ENCODE measurements around the gene LHX3.

The LHX3 gene

GRCh38 chr9:136226680-136227407 lies 21.9 kb upstream of the LHX3 start:
- no peak for DNase-seq (ENCODE audit: low read depth in 2 of 2)

GRCh38 chr9:136225748-136226679 lies 21.1 kb upstream of the LHX3 start:
- DNase-seq (ENCODE audit: low read depth in 2 of 2), result peak in 1 of 2 donors; percentile 40

GRCh38 chr9:136225366-136225747 lies 20.4 kb upstream of the LHX3 start:
- DNase-seq (ENCODE audit: low read depth in 2 of 2), result no peak

GRCh38 chr9:136223871-136224640 lies 19.1 kb upstream of the LHX3 start:
- DNase-seq (ENCODE audit: low read depth in 2 of 2), result no peak

- no peak for DNase-seq (ENCODE audit: low read depth in 2 of 2)
Measured at GRCh38 chr9:136222906-136223285, 18.0 kb upstream of the LHX3 start.

GRCh38 chr9:136222166-136222905 lies 17.4 kb upstream of the LHX3 start:
- no peak for DNase-seq (ENCODE audit: low read depth in 2 of 2)

- no peak for DNase-seq (ENCODE audit: low read depth in 2 of 2)
Measured at GRCh38 chr9:136220017-136220729, 15.2 kb upstream of the LHX3 start.

- DNase-seq (ENCODE audit: low read depth in 2 of 2), result no peak
Measured at GRCh38 chr9:136219276-136219675, 14.3 kb upstream of the LHX3 start.

GRCh38 chr9:136218673-136219072 lies 13.7 kb upstream of the LHX3 start:
- no peak for DNase-seq (ENCODE audit: low read depth in 2 of 2)

- DNase-seq (ENCODE audit: low read depth in 2 of 2), result no peak
Measured at GRCh38 chr9:136218271-136218670, 13.3 kb upstream of the LHX3 start.

GRCh38 chr9:136216541-136217244 lies 11.8 kb upstream of the LHX3 start:
- DNase-seq (ENCODE audit: low read depth in 2 of 2), result no peak

- DNase-seq (ENCODE audit: low read depth in 2 of 2), result no peak
Measured at GRCh38 chr9:136213733-136214132, 8.8 kb upstream of the LHX3 start.

GRCh38 chr9:136212345-136212950 lies 7.5 kb upstream of the LHX3 start:
- no peak for DNase-seq (ENCODE audit: low read depth in 2 of 2)

GRCh38 chr9:136211441-136212344 lies 6.8 kb upstream of the LHX3 start:
- no peak for DNase-seq (ENCODE audit: low read depth in 2 of 2)

GRCh38 chr9:136211006-136211405 lies 6.1 kb upstream of the LHX3 start:
- DNase-seq (ENCODE audit: low read depth in 2 of 2), result no peak

- DNase-seq (ENCODE audit: low read depth in 2 of 2), result no peak
Measured at GRCh38 chr9:136210276-136210675, 5.3 kb upstream of the LHX3 start.

- DNase-seq (ENCODE audit: low read depth in 2 of 2), result no peak
Measured at GRCh38 chr9:136209786-136210185, 4.9 kb upstream of the LHX3 start.

GRCh38 chr9:136209232-136209631 lies 4.3 kb upstream of the LHX3 start:
- no peak for DNase-seq (ENCODE audit: low read depth in 2 of 2)

- DNase-seq (ENCODE audit: low read depth in 2 of 2), result no peak
Measured at GRCh38 chr9:136208675-136209074, 3.7 kb upstream of the LHX3 start.

Measured in stimulated activated CD8-positive, alpha-beta memory T cell treated with anti-CD3 and anti-CD28 coated beads, Interleukin-7, amount 100 ng/mL, for 1 hour (primary cell).